Liver (tissue), 3 donors: Measurements from ENCODE around the gene CREB5.

ENCODE experiments used
- EGR1 ChIP-seq, 2 donors: IDR thresholded peaks; 2 replicates each; pipeline ENCODE4 v1.6.1; 2016 to 2018; ENCODE audit warnings: antibody characterized with exemption in 2 of 2, low read depth in 2 of 2
- JUND ChIP-seq, 2 donors: IDR thresholded peaks; 2 replicates each; pipeline ENCODE4 v1.6.1; 2016; ENCODE audit warnings: antibody characterized with exemption in 2 of 2
- RAD21 ChIP-seq, 2 donors: IDR thresholded peaks; 2 replicates each; pipeline ENCODE4 v1.6.1; 2016; ENCODE audit warnings: antibody characterized with exemption in 2 of 2, mild to moderate bottlenecking in 2 of 2
- RXRA ChIP-seq, 2 donors: IDR thresholded peaks; 2 replicates each; pipeline ENCODE4 v1.6.1; 2017 to 2018; ENCODE audit warnings: antibody characterized with exemption in 2 of 2, mild to moderate bottlenecking in 1 of 2
- SP1 ChIP-seq: IDR thresholded peaks from 2 replicates; pipeline ENCODE4 v1.6.1; 2018; ENCODE audit warnings: antibody characterized with exemption, mild to moderate bottlenecking
- TF ChIP-seq, protein P1 (sequence below): fragments of 150-350 bp; IDR thresholded peaks from 2 replicates; pipeline ENCODE4 v1.5.1; 2017; ENCODE audit warnings: improper control_type of control experiment, low read depth, low read length; ENCODE audit not compliant: missing input control
- TF ChIP-seq, protein P2 (sequence below): IDR thresholded peaks from 2 replicates; pipeline ENCODE4 v1.6.1; 2016; ENCODE audit warnings: antibody characterized with exemption
- TF ChIP-seq, protein P3 (sequence below): IDR thresholded peaks from 2 replicates; pipeline ENCODE4 v1.6.1; 2016; ENCODE audit warnings: antibody characterized with exemption, mild to moderate bottlenecking
- donor health status: healthy.
- donor health status: healthy.

DNA sequence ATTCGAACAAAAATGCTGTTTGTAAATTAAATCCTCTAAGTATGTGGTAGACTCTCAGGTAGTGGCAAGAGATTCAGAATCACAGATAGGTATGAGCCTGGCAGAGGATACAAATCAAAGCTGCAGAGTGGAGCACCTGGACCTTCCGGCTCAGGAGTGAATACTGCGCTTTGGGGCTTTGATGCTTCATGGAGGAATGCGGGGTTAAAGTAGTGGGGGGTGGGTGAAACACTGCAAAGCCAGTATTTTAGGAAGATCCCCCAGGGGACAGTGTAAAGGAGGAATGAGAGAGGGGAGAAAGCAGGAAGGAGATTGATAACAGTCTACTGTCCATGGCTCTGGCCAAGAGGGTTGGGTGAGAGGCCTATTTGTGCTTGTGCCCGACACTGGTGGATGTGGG lies 43.2 kb downstream of the CREB5 start:
- TF ChIP-seq RAD21 (IDR thresholded peaks at IDR 0.05) (no peak), RXRA (IDR thresholded peaks at IDR 0.05) (no peak), EGR1 (IDR thresholded peaks at IDR 0.05; ENCODE audit: low read depth in 2 of 2) (no peak), SP1 (no peak), JUND (IDR thresholded peaks at IDR 0.05) (no peak)
- TF ChIP-seq, protein P1, sequence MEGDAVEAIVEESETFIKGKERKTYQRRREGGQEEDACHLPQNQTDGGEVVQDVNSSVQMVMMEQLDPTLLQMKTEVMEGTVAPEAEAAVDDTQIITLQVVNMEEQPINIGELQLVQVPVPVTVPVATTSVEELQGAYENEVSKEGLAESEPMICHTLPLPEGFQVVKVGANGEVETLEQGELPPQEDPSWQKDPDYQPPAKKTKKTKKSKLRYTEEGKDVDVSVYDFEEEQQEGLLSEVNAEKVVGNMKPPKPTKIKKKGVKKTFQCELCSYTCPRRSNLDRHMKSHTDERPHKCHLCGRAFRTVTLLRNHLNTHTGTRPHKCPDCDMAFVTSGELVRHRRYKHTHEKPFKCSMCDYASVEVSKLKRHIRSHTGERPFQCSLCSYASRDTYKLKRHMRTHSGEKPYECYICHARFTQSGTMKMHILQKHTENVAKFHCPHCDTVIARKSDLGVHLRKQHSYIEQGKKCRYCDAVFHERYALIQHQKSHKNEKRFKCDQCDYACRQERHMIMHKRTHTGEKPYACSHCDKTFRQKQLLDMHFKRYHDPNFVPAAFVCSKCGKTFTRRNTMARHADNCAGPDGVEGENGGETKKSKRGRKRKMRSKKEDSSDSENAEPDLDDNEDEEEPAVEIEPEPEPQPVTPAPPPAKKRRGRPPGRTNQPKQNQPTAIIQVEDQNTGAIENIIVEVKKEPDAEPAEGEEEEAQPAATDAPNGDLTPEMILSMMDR = no peak
- TF ChIP-seq, protein P2, sequence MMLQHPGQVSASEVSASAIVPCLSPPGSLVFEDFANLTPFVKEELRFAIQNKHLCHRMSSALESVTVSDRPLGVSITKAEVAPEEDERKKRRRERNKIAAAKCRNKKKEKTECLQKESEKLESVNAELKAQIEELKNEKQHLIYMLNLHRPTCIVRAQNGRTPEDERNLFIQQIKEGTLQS = no peak
- TF ChIP-seq, protein P3, sequence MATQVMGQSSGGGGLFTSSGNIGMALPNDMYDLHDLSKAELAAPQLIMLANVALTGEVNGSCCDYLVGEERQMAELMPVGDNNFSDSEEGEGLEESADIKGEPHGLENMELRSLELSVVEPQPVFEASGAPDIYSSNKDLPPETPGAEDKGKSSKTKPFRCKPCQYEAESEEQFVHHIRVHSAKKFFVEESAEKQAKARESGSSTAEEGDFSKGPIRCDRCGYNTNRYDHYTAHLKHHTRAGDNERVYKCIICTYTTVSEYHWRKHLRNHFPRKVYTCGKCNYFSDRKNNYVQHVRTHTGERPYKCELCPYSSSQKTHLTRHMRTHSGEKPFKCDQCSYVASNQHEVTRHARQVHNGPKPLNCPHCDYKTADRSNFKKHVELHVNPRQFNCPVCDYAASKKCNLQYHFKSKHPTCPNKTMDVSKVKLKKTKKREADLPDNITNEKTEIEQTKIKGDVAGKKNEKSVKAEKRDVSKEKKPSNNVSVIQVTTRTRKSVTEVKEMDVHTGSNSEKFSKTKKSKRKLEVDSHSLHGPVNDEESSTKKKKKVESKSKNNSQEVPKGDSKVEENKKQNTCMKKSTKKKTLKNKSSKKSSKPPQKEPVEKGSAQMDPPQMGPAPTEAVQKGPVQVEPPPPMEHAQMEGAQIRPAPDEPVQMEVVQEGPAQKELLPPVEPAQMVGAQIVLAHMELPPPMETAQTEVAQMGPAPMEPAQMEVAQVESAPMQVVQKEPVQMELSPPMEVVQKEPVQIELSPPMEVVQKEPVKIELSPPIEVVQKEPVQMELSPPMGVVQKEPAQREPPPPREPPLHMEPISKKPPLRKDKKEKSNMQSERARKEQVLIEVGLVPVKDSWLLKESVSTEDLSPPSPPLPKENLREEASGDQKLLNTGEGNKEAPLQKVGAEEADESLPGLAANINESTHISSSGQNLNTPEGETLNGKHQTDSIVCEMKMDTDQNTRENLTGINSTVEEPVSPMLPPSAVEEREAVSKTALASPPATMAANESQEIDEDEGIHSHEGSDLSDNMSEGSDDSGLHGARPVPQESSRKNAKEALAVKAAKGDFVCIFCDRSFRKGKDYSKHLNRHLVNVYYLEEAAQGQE = no peak
